Mesenchymal stem cell (in vitro differentiated cells and primary cell): ENCODE results near the gene MYO1D.

ENCODE experiments used
- DNase-seq: peaks from one replicate; pipeline ENCODE4 v3.0.0-alpha.2; 2013
- H2AFZ ChIP-seq: one replicate; pipeline ENCODE4 v1.6.1; 2013; ENCODE audit warnings: low read depth, mild to moderate bottlenecking, control low read depth, inconsistent platforms, low read length, moderate library complexity
- H2AK5ac ChIP-seq: 2 replicates; pipeline ENCODE4 v1.6.1; 2013; ENCODE audit warnings: low read length, moderate library complexity, mild to moderate bottlenecking, inconsistent platforms; ENCODE audit not compliant: severe bottlenecking
- H2BK120ac ChIP-seq: one replicate; pipeline ENCODE4 v1.6.1; 2013; ENCODE audit warnings: low read depth, mild to moderate bottlenecking, inconsistent platforms, low read length, moderate library complexity
- H2BK12ac ChIP-seq, 2 experiments: one replicate each; pipeline ENCODE4 v1.6.1; 2013; ENCODE audit warnings: inconsistent platforms in 2 of 2, low read length in 2 of 2, mild to moderate bottlenecking in 2 of 2, moderate library complexity in 2 of 2, control low read depth in 1 of 2
- H2BK15ac ChIP-seq: one replicate; pipeline ENCODE4 v1.6.1; 2013; ENCODE audit warnings: mild to moderate bottlenecking, low read depth, inconsistent platforms; ENCODE audit not compliant: poor library complexity, severe bottlenecking
- H2BK5ac ChIP-seq: 2 replicates; pipeline ENCODE4 v1.6.1; 2013; ENCODE audit warnings: low read depth, mild to moderate bottlenecking, low read length, control low read depth, inconsistent platforms; ENCODE audit not compliant: poor library complexity, severe bottlenecking
- H3K14ac ChIP-seq, 2 experiments: one replicate each; pipeline ENCODE4 v1.6.1; 2013; ENCODE audit warnings: inconsistent platforms in 2 of 2, low read length in 2 of 2, control low read depth in 1 of 2, mild to moderate bottlenecking in 1 of 2, moderate library complexity in 1 of 2
- H3K18ac ChIP-seq, 2 experiments: one replicate each; pipeline ENCODE4 v1.6.1; 2013; ENCODE audit warnings: inconsistent platforms in 2 of 2, low read length in 2 of 2, control low read depth in 1 of 2, low read depth in 1 of 2, mild to moderate bottlenecking in 1 of 2
- H3K23ac ChIP-seq, 2 experiments: one replicate each; pipeline ENCODE4 v1.6.1; 2013; ENCODE audit warnings: inconsistent platforms in 2 of 2, low read length in 2 of 2, mild to moderate bottlenecking in 2 of 2, moderate library complexity in 2 of 2, control low read depth in 1 of 2
- H3K27ac ChIP-seq: 2 replicates; pipeline ENCODE4 v1.5.1; 2013; ENCODE audit warnings: mild to moderate bottlenecking, moderate library complexity, low read length, control low read depth, inconsistent platforms; ENCODE audit not compliant: poor library complexity, severe bottlenecking
- H3K27me3 ChIP-seq, 2 experiments: 2 replicates each; pipeline versions ENCODE4 v1.6.1 to v1.7.0; 2013; ENCODE audit warnings: low read length in 2 of 2, mild to moderate bottlenecking in 2 of 2, moderate library complexity in 2 of 2, control low read depth in 1 of 2, inconsistent platforms in 1 of 2; ENCODE audit not compliant: control insufficient read depth in 1 of 2, insufficient read depth in 1 of 2
- H3K36me3 ChIP-seq, 2 experiments: 2 replicates each; pipeline versions ENCODE4 v1.6.1 to v1.7.0; 2013; ENCODE audit warnings: low read length in 2 of 2, control low read depth in 1 of 2, inconsistent platforms in 1 of 2, low read depth in 1 of 2, mild to moderate bottlenecking in 1 of 2; ENCODE audit not compliant: insufficient read depth in 2 of 2, control insufficient read depth in 1 of 2
- H3K4ac ChIP-seq, 2 experiments: one replicate each; pipeline ENCODE4 v1.6.1; 2013; ENCODE audit warnings: inconsistent platforms in 2 of 2, low read length in 2 of 2, mild to moderate bottlenecking in 2 of 2, moderate library complexity in 2 of 2, control low read depth in 1 of 2, low read depth in 1 of 2
- H3K4me1 ChIP-seq: 2 replicates; pipeline ENCODE4 v1.6.1; 2013; ENCODE audit warnings: low read depth, low read length, control low read depth; ENCODE audit not compliant: control insufficient read depth, insufficient read depth
- H3K4me2 ChIP-seq: 2 replicates; pipeline ENCODE4 v1.6.1; 2013; ENCODE audit warnings: low read length, mild to moderate bottlenecking, inconsistent platforms; ENCODE audit not compliant: poor library complexity, severe bottlenecking
- H3K4me3 ChIP-seq, 2 experiments: 2 replicates each; pipeline versions ENCODE4 v1.5.1 to v1.7.0; 2013; ENCODE audit warnings: low read length in 2 of 2, mild to moderate bottlenecking in 2 of 2, control low read depth in 1 of 2, low read depth in 1 of 2; ENCODE audit not compliant: insufficient read depth in 1 of 2
- H3K79me1 ChIP-seq: replicated peaks from 2 replicates; pipeline ENCODE4 v1.6.1; 2013; ENCODE audit warnings: mild to moderate bottlenecking, control low read depth, low read length, inconsistent platforms; ENCODE audit not compliant: poor library complexity, severe bottlenecking
- H3K9ac ChIP-seq: 2 replicates; pipeline ENCODE4 v1.7.0; 2013; ENCODE audit warnings: mild to moderate bottlenecking, low read length, moderate library complexity
- H3K9me3 ChIP-seq: 2 replicates; pipeline ENCODE4 v1.7.0; 2013; ENCODE audit warnings: mild to moderate bottlenecking, low read length; ENCODE audit not compliant: control insufficient read depth
- H4K8ac ChIP-seq: one replicate; pipeline ENCODE4 v1.6.1; 2013; ENCODE audit warnings: inconsistent platforms, mild to moderate bottlenecking, low read length, moderate library complexity
- H4K91ac ChIP-seq: one replicate; pipeline ENCODE4 v1.6.1; 2013; ENCODE audit warnings: mild to moderate bottlenecking, low read length, inconsistent platforms
- WGBS: methylation state at CpG from one replicate; pipeline ENCODE4 v1.1.7; 2013; ENCODE audit warnings: mixed read lengths; 5-methylcytosine and 5-hydroxymethylcytosine counted together

Gene MYO1D

GRCh38 chr17:32801193-32801592 is 75.7 kb downstream of the MYO1D start:
- H3K23ac ChIP-seq = no peak overlapping the region
- whole genome bisulfite sequencing = 86% methylated on average over 4 of the region's 4 CpGs
- H3K4me3 ChIP-seq = peak overlapping the region in 1 of 2 experiments; percentile 44

DNA sequence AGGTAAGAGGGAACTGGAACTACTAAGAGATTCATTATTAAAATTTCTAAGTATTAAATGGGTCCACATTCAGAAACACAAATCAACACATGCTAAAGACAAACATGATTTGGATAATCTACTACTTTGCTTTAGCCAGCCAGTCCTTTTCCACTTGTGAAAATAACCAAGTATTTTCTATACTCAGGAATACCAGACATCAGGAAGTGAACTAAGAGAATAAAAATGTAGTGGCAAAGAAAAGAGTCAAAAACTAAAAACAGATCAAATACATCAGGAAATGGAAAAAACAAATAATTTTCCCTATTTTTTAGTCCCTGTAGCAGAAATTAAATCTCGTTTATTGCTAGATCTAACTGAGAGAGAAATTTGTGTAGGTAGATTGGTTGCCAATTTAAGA is 78.0 kb downstream of the MYO1D start:
- Histone ChIP-seq H2BK120ac (no peak overlapping the region), H4K91ac (no peak overlapping the region), H2AFZ (no peak overlapping the region), H3K4me1 (no peaks in the 10 kb centered on the region), H3K18ac (no peak overlapping the region), H2BK12ac (no peak overlapping the region), H3K79me1 (no peaks in the 10 kb centered on the region), H3K9ac (no peak overlapping the region), H3K36me3 (peaks cover 0 to under 1% of the 10 kb centered on the region in 2 experiments), H2BK15ac (no peak overlapping the region), H3K27ac (no peak overlapping the region), H3K4me2 (no peak overlapping the region), H3K9me3 (no peaks in the 10 kb centered on the region), H3K14ac (no peak overlapping the region), H4K8ac (no peak overlapping the region), H3K4ac (no peak overlapping the region), H2BK5ac (no peak overlapping the region), H2AK5ac (no peak overlapping the region), H3K27me3 (no peaks in the 10 kb centered on the region), H3K4me3 (no peak overlapping the region), H3K23ac (no peak overlapping the region)
- no CpG with 5 or more reads among the region's 1 CpG for WGBS
- DNase-seq = no peak

More at GRCh38 chr17:32801193-32801592, 75.7 kb downstream of the MYO1D start:
- H3K18ac ChIP-seq = no peak overlapping the region
- H3K27me3 ChIP-seq = no peaks in the 10 kb centered on the region
- H4K8ac ChIP-seq = no peak overlapping the region
- no peaks in the 10 kb centered on the region for H3K79me1 ChIP-seq
- H2BK15ac ChIP-seq = no peak overlapping the region
- H3K4ac ChIP-seq = no peak overlapping the region
- H2AFZ ChIP-seq = no peak overlapping the region
- H3K27ac ChIP-seq = no peak overlapping the region
- H3K9ac ChIP-seq = peak overlapping the region; percentile 50
- H3K36me3 ChIP-seq = no peaks in the 10 kb centered on the region
- H3K4me1 ChIP-seq = no peaks in the 10 kb centered on the region
- H3K9me3 ChIP-seq = no peaks in the 10 kb centered on the region
- H2BK120ac ChIP-seq = no peak overlapping the region
- no peak overlapping the region for H2BK5ac ChIP-seq
- DNase-seq = no peak
- no peak overlapping the region for H4K91ac ChIP-seq
- no peak overlapping the region for H3K14ac ChIP-seq
- H2AK5ac ChIP-seq = no peak overlapping the region
- no peak overlapping the region for H3K4me2 ChIP-seq
- no peak overlapping the region for H2BK12ac ChIP-seq

- Histone ChIP-seq H3K4me3 (no peak overlapping the region), H3K27me3 (no peaks in the 10 kb centered on the region), H3K79me1 (no peaks in the 10 kb centered on the region), H3K9ac (no peak overlapping the region), H3K14ac (no peak overlapping the region), H4K8ac (no peak overlapping the region), H2BK5ac (no peak overlapping the region), H3K27ac (no peak overlapping the region), H3K18ac (no peak overlapping the region), H2BK15ac (no peak overlapping the region), H3K4ac (no peak overlapping the region), H2BK120ac (no peak overlapping the region), H4K91ac (no peak overlapping the region), H3K4me1 (no peaks in the 10 kb centered on the region), H2AFZ (no peak overlapping the region), H3K4me2 (no peak overlapping the region), H2BK12ac (no peak overlapping the region), H2AK5ac (no peak overlapping the region), H3K23ac (no peak overlapping the region), H3K9me3 (no peaks in the 10 kb centered on the region), H3K36me3 (peaks cover 0 to 5% of the 10 kb centered on the region in 2 experiments)
- no peak for DNase-seq
- WGBS = 77% methylated on average over 9 of the region's 11 CpGs
These were observed 81.5 kb downstream of the MYO1D start for GRCh38 chr17:32795339-32795979.

DNA sequence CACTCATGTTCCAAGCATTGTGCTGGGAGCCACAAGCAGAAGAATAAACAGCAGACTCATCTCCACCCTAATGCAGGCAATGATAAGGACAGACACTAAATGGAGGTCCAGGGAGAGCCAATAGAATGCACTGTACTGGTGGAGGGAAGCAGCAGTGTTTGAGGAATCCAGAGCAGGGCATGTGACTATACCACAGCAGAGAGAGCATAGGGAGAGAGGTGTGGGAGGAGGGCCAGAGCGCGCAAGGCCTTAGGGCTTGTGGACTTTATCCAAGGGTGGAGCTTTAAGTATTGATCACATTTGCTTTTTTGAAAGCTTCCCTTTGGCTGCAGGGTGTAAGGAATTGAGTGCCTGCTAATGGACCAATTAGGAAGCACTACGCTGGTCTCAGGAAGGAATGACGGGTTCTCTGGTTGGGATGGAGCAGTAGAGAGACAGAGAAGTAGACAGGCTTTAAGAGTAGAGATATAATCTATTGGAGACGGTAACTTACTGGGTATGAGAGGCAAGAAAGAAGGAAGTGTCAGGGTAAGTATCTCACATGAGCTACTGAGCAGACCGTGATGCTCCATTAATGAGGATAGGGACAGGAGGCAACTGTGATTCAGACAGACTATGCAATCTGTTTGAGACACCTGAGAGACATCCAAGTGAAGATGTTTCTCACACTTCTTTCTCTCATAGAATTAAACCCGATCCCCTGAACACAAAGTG is 82.2 kb downstream of the MYO1D start:
- no peak overlapping the region for H3K4me3 ChIP-seq
- H3K4ac ChIP-seq = no peak overlapping the region
- no peaks in the 10 kb centered on the region for H3K79me1 ChIP-seq
- no peak overlapping the region for H4K91ac ChIP-seq
- no peak overlapping the region for H3K9ac ChIP-seq
- no peak overlapping the region for H3K4me2 ChIP-seq
- no peak overlapping the region for H3K27ac ChIP-seq
- no peak overlapping the region for H3K23ac ChIP-seq
- H2AK5ac ChIP-seq = no peak overlapping the region
- WGBS = 94% methylated on average over 7 of the region's 7 CpGs
- no peak overlapping the region for H2BK5ac ChIP-seq
- no peaks in the 10 kb centered on the region for H3K4me1 ChIP-seq
- no peak overlapping the region for H2BK12ac ChIP-seq
- H2AFZ ChIP-seq = no peak overlapping the region
- H2BK120ac ChIP-seq = no peak overlapping the region
- DNase-seq = no peak
- no peaks in the 10 kb centered on the region for H3K27me3 ChIP-seq
- peak overlapping the region; percentile 19 for H4K8ac ChIP-seq
- peaks cover 0 to 5% of the 10 kb centered on the region in 2 experiments for H3K36me3 ChIP-seq
- no peak overlapping the region for H3K14ac ChIP-seq
- no peak overlapping the region for H2BK15ac ChIP-seq
- no peaks in the 10 kb centered on the region for H3K9me3 ChIP-seq
- no peak overlapping the region for H3K18ac ChIP-seq
